ENCODE data around the gene ZIC1.

The ZIC1 gene

GRCh38 chr3:147424581-147425387 lies 15.6 kb downstream of the ZIC1 start (continued):
- no peak for TF ChIP-seq ZNF121 (tag by site-specific recombination; IDR thresholded peaks at IDR 0.05)

GRCh38 chr3:147425388-147425850 lies 16.3 kb downstream of the ZIC1 start:
- Histone ChIP-seq H3K4me1 (ENCODE audit: control insufficient read depth, insufficient read depth, low read length) (no peaks in the 10 kb centered on the region), H3K27ac (ENCODE audit: extremely low read depth, low read depth, low read length) (no peak overlapping the region), H3K36me3 (ENCODE audit: control insufficient read depth in 2 of 2, insufficient read depth in 1 of 2, low read length in 2 of 2) (no peaks in the 10 kb centered on the region), H3K9me3 (ENCODE audit: control insufficient read depth, insufficient read depth, low read depth, low read length) (no peaks in the 10 kb centered on the region), H3K4me3 (ENCODE audit: low read depth, low read length) (no peak overlapping the region)
- ChIA-PET POLR2A (no interaction called here), CTCF (interaction anchor here (0.7 to 1.2 kb wide), 2 partner anchors 9 to 1007 kb away, joined by 3 to 4 read pairs; no protein-coding TSS in a partner anchor)
- TF ChIP-seq ZNF121 (tag by site-specific recombination; IDR thresholded peaks at IDR 0.05) (no peak), SETDB1 (IDR thresholded peaks at IDR 0.05; ENCODE audit: insufficient read length, low read length) (no peak), SP3 (tag by site-specific recombination; IDR thresholded peaks at IDR 0.05) (no peak), GFI1B (tag by site-specific recombination; IDR thresholded peaks at IDR 0.05) (no peak), ZNF391 (tag by site-specific recombination; IDR thresholded peaks at IDR 0.05; ENCODE audit: borderline replicate concordance, low read depth) (no peak), ZNF10 (tag by site-specific recombination; IDR thresholded peaks at IDR 0.05) (no peak), ZNF157 (tag by site-specific recombination; IDR thresholded peaks at IDR 0.05) (no peak), ZNF654 (tag by site-specific recombination; IDR thresholded peaks at IDR 0.05; ENCODE audit: low read depth) (no peak), ZNF843 (tag by site-specific recombination; IDR thresholded peaks at IDR 0.05) (no peak), ZNF280C (tag by site-specific recombination; IDR thresholded peaks at IDR 0.05) (no peak), ZNF629 (tag by site-specific recombination; IDR thresholded peaks at IDR 0.05) (no peak), ZNF335 (tag by site-specific recombination; conservative IDR thresholded peaks at IDR 0.05) (no peak), ZNF112 (tag by site-specific recombination; IDR thresholded peaks at IDR 0.05) (no peak), ZNF416 (tag by site-specific recombination; IDR thresholded peaks at IDR 0.05) (no peak)
- TF ChIP-seq, protein P1, sequence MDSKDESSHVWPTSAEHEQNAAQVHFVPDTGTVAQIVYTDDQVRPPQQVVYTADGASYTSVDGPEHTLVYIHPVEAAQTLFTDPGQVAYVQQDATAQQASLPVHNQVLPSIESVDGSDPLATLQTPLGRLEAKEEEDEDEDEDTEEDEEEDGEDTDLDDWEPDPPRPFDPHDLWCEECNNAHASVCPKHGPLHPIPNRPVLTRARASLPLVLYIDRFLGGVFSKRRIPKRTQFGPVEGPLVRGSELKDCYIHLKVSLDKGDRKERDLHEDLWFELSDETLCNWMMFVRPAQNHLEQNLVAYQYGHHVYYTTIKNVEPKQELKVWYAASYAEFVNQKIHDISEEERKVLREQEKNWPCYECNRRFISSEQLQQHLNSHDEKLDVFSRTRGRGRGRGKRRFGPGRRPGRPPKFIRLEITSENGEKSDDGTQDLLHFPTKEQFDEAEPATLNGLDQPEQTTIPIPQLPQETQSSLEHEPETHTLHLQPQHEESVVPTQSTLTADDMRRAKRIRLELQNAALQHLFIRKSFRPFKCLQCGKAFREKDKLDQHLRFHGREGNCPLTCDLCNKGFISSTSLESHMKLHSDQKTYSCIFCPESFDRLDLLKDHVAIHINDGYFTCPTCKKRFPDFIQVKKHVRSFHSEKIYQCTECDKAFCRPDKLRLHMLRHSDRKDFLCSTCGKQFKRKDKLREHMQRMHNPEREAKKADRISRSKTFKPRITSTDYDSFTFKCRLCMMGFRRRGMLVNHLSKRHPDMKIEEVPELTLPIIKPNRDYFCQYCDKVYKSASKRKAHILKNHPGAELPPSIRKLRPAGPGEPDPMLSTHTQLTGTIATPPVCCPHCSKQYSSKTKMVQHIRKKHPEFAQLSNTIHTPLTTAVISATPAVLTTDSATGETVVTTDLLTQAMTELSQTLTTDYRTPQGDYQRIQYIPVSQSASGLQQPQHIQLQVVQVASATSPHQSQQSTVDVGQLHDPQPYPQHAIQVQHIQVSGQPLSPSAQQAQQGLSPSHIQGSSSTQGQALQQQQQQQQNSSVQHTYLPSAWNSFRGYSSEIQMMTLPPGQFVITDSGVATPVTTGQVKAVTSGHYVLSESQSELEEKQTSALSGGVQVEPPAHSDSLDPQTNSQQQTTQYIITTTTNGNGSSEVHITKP (tag by site-specific recombination; IDR thresholded peaks at IDR 0.05) = no peak

- Histone ChIP-seq H3K9me3 (ENCODE audit: control insufficient read depth, insufficient read depth, low read depth, low read length) (no peaks in the 10 kb centered on the region), H3K27ac (ENCODE audit: extremely low read depth, low read depth, low read length) (no peak overlapping the region), H3K4me3 (ENCODE audit: low read depth, low read length) (no peak overlapping the region), H3K4me1 (ENCODE audit: control insufficient read depth, insufficient read depth, low read length) (no peaks in the 10 kb centered on the region), H3K36me3 (ENCODE audit: control insufficient read depth in 2 of 2, insufficient read depth in 1 of 2, low read length in 2 of 2) (no peaks in the 10 kb centered on the region)
- ChIA-PET CTCF (interaction anchor here (0.6 kb wide), 1 partner anchor 786 kb away, joined by 6 read pairs; no protein-coding TSS in a partner anchor), POLR2A (no interaction called here)
- no peak for TF ChIP-seq ZNF639 (tag by site-specific recombination; IDR thresholded peaks at IDR 0.05)
- no peak for TF ChIP-seq ZBTB11 (tag by site-specific recombination; conservative IDR thresholded peaks at IDR 0.05; ENCODE audit: low read depth)
- TF ChIP-seq KLF7 (tag by site-specific recombination; IDR thresholded peaks at IDR 0.05; ENCODE audit: borderline replicate concordance) = no peak
- TF ChIP-seq ZNF391 (tag by site-specific recombination; IDR thresholded peaks at IDR 0.05; ENCODE audit: borderline replicate concordance, low read depth) = no peak
- TF ChIP-seq GLI2 (tag by site-specific recombination; IDR thresholded peaks at IDR 0.05; ENCODE audit: borderline replicate concordance, low read depth) = no peak
Observed at GRCh38 chr3:147426931-147427330, 17.8 kb downstream of the ZIC1 start.

Data from HEK293 (cell line).